Measurements from ENCODE around the gene ATP6V1E1. TPM values are rescaled to one million over a fixed set of nuclear protein-coding genes. Genes with fewer than 3 reads are reported as not detected.

ATP6V1E1 gene
- total RNA-seq, 1 experiment from 2014 or later, result 89.2 TPM

GRCh38 chr22:17638182-17638431 lies 9.6 kb upstream of the ATP6V1E1 start:
- Histone ChIP-seq H3K9ac (ENCODE audit: extremely low read depth, insufficient read length, low read length) (peak overlapping the region; percentile 83), H2AK5ac (ENCODE audit: insufficient read length, low read length) (no peak overlapping the region), H3K4me2 (ENCODE audit: insufficient read depth, insufficient read length, low read length) (peak overlapping the region; percentile 79), H3K4ac (ENCODE audit: low read depth, low read length) (no peak overlapping the region), H4K5ac (ENCODE audit: insufficient read length, low read depth, low read length) (no peak overlapping the region), H4K91ac (ENCODE audit: insufficient read length, low read depth, low read length) (no peak overlapping the region), H3K27me3 (ENCODE audit: insufficient read depth, low read length) (no peaks in the 10 kb centered on the region), H3K4me1 (ENCODE audit: insufficient read depth, low read length) (no peaks in the 10 kb centered on the region; the same call in 1 of the 2 replicates), H2BK120ac (ENCODE audit: low read depth, low read length, poor library complexity, severe bottlenecking) (no peak overlapping the region), H3K18ac (ENCODE audit: insufficient read length, low read depth, low read length) (peak overlapping the region; percentile 78), H3K79me1 (ENCODE audit: insufficient read depth, low read depth, low read length, poor library complexity, severe bottlenecking) (no peaks in the 10 kb centered on the region), H2BK20ac (ENCODE audit: low read depth, low read length, poor library complexity, severe bottlenecking) (no peak overlapping the region), H2BK15ac (ENCODE audit: low read depth, low read length) (no peak overlapping the region), H3K14ac (ENCODE audit: insufficient read depth, low read length) (peak overlapping the region; percentile 41; the same call in 1 of the 2 replicates), H2BK12ac (ENCODE audit: insufficient read length, low read depth, low read length) (no peak overlapping the region), H2BK5ac (ENCODE audit: insufficient read length, low read length) (no peak overlapping the region), H4K8ac (replicated peaks; ENCODE audit: insufficient read length, low read depth, low read length) (no peak overlapping the region), H3K56ac (ENCODE audit: insufficient read length, low read depth, low read length) (no peak overlapping the region), H3K23me2 (ENCODE audit: insufficient read length, low read depth, low read length, poor library complexity, severe bottlenecking) (peaks cover 6% of the 10 kb centered on the region), H2AFZ (ENCODE audit: low read length) (no peak overlapping the region), H3K79me2 (ENCODE audit: insufficient read depth, low read length) (0 out of 2 replicates have a peak, but pooled peaks cover 3% of the 10 kb centered on the region), H3K27ac (ENCODE audit: insufficient read length, low read depth, low read length) (peak overlapping the region; percentile 88), H3T11ph (ENCODE audit: low read length) (no peak overlapping the region), H3K23ac (ENCODE audit: insufficient read length, low read depth, low read length) (no peak overlapping the region), H4K20me1 (ENCODE audit: control insufficient read depth, insufficient read depth, insufficient read length) (no peaks in the 10 kb centered on the region), H3K9me3 (ENCODE audit: control insufficient read depth, low read depth, low read length) (no peaks in the 10 kb centered on the region)
- peak overlapping the region; percentile 96 to 99 (median 98) for H3K27ac Mint-ChIP-seq
- H3K4me1 Mint-ChIP-seq, result peaks cover 6 to 18% of the 10 kb centered on the region in 2 experiments
- peaks cover 12 to 21% (median 15%) of the 10 kb centered on the region in 3 experiments for H3K36me3 Mint-ChIP-seq (ENCODE audit: insufficient read depth in 1 of 3, low read depth in 3 of 3)
- DNase-seq, result no peak
- H3K4me3 Mint-ChIP-seq, result peak overlapping the region; percentile 84 to 90
- peaks cover 2 to 5% of the 10 kb centered on the region in 2 experiments; a peak in 1 of 5 replicates for H3K9me3 Mint-ChIP-seq
- no peaks in the 10 kb centered on the region for H3K27me3 Mint-ChIP-seq (ENCODE audit: low read depth)
- no CpG with 5 or more reads among the region's 10 CpGs for WGBS (ENCODE audit: extremely low coverage, insufficient read length, low lambda C conversion rate)
- TF ChIP-seq, protein P1, sequence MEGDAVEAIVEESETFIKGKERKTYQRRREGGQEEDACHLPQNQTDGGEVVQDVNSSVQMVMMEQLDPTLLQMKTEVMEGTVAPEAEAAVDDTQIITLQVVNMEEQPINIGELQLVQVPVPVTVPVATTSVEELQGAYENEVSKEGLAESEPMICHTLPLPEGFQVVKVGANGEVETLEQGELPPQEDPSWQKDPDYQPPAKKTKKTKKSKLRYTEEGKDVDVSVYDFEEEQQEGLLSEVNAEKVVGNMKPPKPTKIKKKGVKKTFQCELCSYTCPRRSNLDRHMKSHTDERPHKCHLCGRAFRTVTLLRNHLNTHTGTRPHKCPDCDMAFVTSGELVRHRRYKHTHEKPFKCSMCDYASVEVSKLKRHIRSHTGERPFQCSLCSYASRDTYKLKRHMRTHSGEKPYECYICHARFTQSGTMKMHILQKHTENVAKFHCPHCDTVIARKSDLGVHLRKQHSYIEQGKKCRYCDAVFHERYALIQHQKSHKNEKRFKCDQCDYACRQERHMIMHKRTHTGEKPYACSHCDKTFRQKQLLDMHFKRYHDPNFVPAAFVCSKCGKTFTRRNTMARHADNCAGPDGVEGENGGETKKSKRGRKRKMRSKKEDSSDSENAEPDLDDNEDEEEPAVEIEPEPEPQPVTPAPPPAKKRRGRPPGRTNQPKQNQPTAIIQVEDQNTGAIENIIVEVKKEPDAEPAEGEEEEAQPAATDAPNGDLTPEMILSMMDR (conservative IDR thresholded peaks at IDR 0.05), result no peak
